ENCODE data around the gene TAS2R3. TPM values are rescaled to one million over a fixed set of nuclear protein-coding genes. Genes with fewer than 3 reads are reported as not detected.

The TAS2R3 gene
- total RNA-seq, 1 experiment from 2014 or later = 0.49 TPM

DNA sequence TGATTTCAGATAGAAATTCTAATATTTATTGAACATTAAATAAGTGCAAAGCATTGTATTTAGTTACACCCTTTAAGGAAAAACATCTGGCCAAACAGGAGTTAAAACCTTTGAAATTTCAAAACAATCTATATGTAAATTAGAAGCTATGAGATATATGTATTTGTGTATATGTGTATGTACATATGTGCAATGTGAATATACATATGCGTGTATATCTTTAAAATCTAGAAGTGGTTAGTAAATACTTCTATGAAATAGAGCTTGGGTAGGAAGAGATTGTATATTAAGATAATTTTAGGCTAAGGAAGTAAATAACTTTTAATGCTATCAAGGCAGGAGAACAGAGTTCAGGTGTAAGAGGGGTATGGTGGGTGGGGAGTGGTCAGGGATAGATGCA, 46.4 kb upstream of the TAS2R3 start:
- H3K9me3 ChIP-seq (ENCODE audit: control insufficient read depth, insufficient read depth, low read depth, low read length) = no peaks in the 10 kb centered on the region
- H3K27me3 ChIP-seq (ENCODE audit: control insufficient read depth, insufficient read depth, low read length) = peaks cover 11% of the 10 kb centered on the region; the same call in 1 of the 2 replicates
- POLR2A ChIA-PET = no interaction called here
- CTCF ChIA-PET = no interaction called here
- in situ Hi-C loops (cut with HindIII; ENCODE audit: low pct_unique_long_range_greater_than_20kb, low sequenced_read_pairs) = no loop called here
- intact Hi-C loops (cut with micrococcal nuclease; ENCODE audit: unreplicated experiment) = no loop called here
- no peak for ATAC-seq
- no peaks in the 10 kb centered on the region for H3K36me3 ChIP-seq (ENCODE audit: control insufficient read depth, insufficient read depth, low read length)
- no peaks in the 10 kb centered on the region for H3K4me1 ChIP-seq (ENCODE audit: control insufficient read depth, insufficient read depth, low read length)
- DNase-seq (ENCODE audit: low read depth, low spot score) = no peak
- no peak for TF ChIP-seq CTCF (IDR thresholded peaks at IDR 0.05)
- no peak for TF ChIP-seq REST (IDR thresholded peaks at IDR 0.05; ENCODE audit: insufficient read depth in 1 of 2, low read depth in 2 of 2, low read length in 1 of 2)
- no peak overlapping the region for H3K4me3 ChIP-seq (ENCODE audit: low read depth in 2 of 2, low read length in 2 of 2)
- no peak overlapping the region for H3K27ac ChIP-seq (ENCODE audit: low read length)
- no TSS peak for BruUV-seq (replicated peaks)

- TF ChIP-seq TCF7L2 (IDR thresholded peaks at IDR 0.05; ENCODE audit: low read depth, low read length) = no peak
- TF ChIP-seq REST (IDR thresholded peaks at IDR 0.05; ENCODE audit: insufficient read depth in 1 of 2, low read depth in 2 of 2, low read length in 1 of 2) = no peak
- no peak for TF ChIP-seq POLR2AphosphoS5 (IDR thresholded peaks at IDR 0.05; ENCODE audit: low read depth, low read length)
- TF ChIP-seq CTCF (IDR thresholded peaks at IDR 0.05) = no peak
- TF ChIP-seq SIN3A (IDR thresholded peaks at IDR 0.05; ENCODE audit: borderline replicate concordance, insufficient read depth, low read depth, low read length) = no peak
- ChIA-PET CTCF (no interaction called here), POLR2A (no interaction called here)
- peaks cover 13% of the 10 kb centered on the region; the same call in 1 of the 2 replicates for H3K27me3 ChIP-seq (ENCODE audit: control insufficient read depth, insufficient read depth, low read length)
- H3K36me3 ChIP-seq (ENCODE audit: control insufficient read depth, insufficient read depth, low read length) = no peaks in the 10 kb centered on the region
- no peaks in the 10 kb centered on the region for H3K4me1 ChIP-seq (ENCODE audit: control insufficient read depth, insufficient read depth, low read length)
- intact Hi-C loops (cut with micrococcal nuclease; ENCODE audit: unreplicated experiment) = no loop called here
- no peak overlapping the region for H3K4me3 ChIP-seq (ENCODE audit: low read depth in 2 of 2, low read length in 2 of 2)
- in situ Hi-C loops (cut with HindIII; ENCODE audit: low pct_unique_long_range_greater_than_20kb, low sequenced_read_pairs) = no loop called here
- no peak overlapping the region for H3K27ac ChIP-seq (ENCODE audit: low read length)
- no peaks in the 10 kb centered on the region for H3K9me3 ChIP-seq (ENCODE audit: control insufficient read depth, insufficient read depth, low read depth, low read length)
- no peak for DNase-seq (ENCODE audit: low read depth, low spot score)
- ATAC-seq = no peak
- no TSS peak for BruUV-seq (replicated peaks)
Measured at GRCh38 chr7:141722529-141722928, 41.4 kb upstream of the TAS2R3 start.

Measured in Panc1 (cell line).